ENCODE measurements around the gene SLAMF6.

GRCh38 chr1:160491981-160492380, 31.1 kb downstream of the SLAMF6 start:
- TF ChIP-seq CTCF (IDR thresholded peaks at IDR 0.05; ENCODE audit: low read depth, low read length, missing input control) (no peak), SP1 (IDR thresholded peaks at IDR 0.05) (no peak)

All from liver (tissue), 3 donors.